ENCODE results near the gene CDH13.

CDH13 gene

GRCh38 chr16:82855471-82855870 is 228.7 kb downstream of the CDH13 start:
- DNase-seq: no peak

GRCh38 chr16:82857693-82858365 is 231.1 kb downstream of the CDH13 start:
- no peak for DNase-seq

- no peak for DNase-seq
These were observed 232.9 kb downstream of the CDH13 start for GRCh38 chr16:82859662-82860061.

GRCh38 chr16:82860071-82860470 is 233.3 kb downstream of the CDH13 start:
- no peak for DNase-seq

- no peak for DNase-seq
These were observed 235.3 kb downstream of the CDH13 start for GRCh38 chr16:82862057-82862456.

GRCh38 chr16:82864332-82865040 is 237.7 kb downstream of the CDH13 start:
- no peak for DNase-seq

- DNase-seq: no peak
These were observed 238.6 kb downstream of the CDH13 start for GRCh38 chr16:82865412-82865811.

- DNase-seq: no peak
These were observed 240.7 kb downstream of the CDH13 start for GRCh38 chr16:82867485-82867884.

GRCh38 chr16:82874271-82874670 is 247.5 kb downstream of the CDH13 start:
- DNase-seq: no peak

- no peak for DNase-seq
These were observed 247.9 kb downstream of the CDH13 start for GRCh38 chr16:82874672-82875071.

GRCh38 chr16:82876951-82877350 is 250.2 kb downstream of the CDH13 start:
- DNase-seq: no peak

- DNase-seq: no peak
These were observed 251.7 kb downstream of the CDH13 start for GRCh38 chr16:82878466-82878865.

GRCh38 chr16:82880346-82880745 is 253.6 kb downstream of the CDH13 start:
- no peak for DNase-seq

GRCh38 chr16:82881516-82881915 is 254.7 kb downstream of the CDH13 start:
- no peak for DNase-seq

GRCh38 chr16:82882226-82882625 is 255.5 kb downstream of the CDH13 start:
- no peak for DNase-seq

- DNase-seq: no peak
These were observed 256.4 kb downstream of the CDH13 start for GRCh38 chr16:82882982-82883835.

- no peak for DNase-seq
These were observed 257.6 kb downstream of the CDH13 start for GRCh38 chr16:82884320-82884898.

- DNase-seq: no peak
These were observed 259.4 kb downstream of the CDH13 start for GRCh38 chr16:82886146-82886545.

- DNase-seq: no peak
These were observed 261.8 kb downstream of the CDH13 start for GRCh38 chr16:82888591-82889001.

GRCh38 chr16:82891424-82891823 is 264.7 kb downstream of the CDH13 start:
- DNase-seq: no peak

GRCh38 chr16:82891918-82892317 is 265.1 kb downstream of the CDH13 start:
- DNase-seq: no peak

GRCh38 chr16:82892324-82892723 is 265.6 kb downstream of the CDH13 start:
- no peak for DNase-seq

- no peak for DNase-seq
These were observed 269.1 kb downstream of the CDH13 start for GRCh38 chr16:82895843-82896242.
